Measurements from ENCODE around the gene ZNF862. TPM values are rescaled to one million over a fixed set of nuclear protein-coding genes. Genes with fewer than 3 reads are reported as not detected.

Gene ZNF862
- total and polyA plus RNA-seq, 2 of the 8 experiments (the other 6 are each of a cell fraction or from before 2014, with no cell fraction given), result 1.8 to 3.9 TPM

- 11% methylated on average over 34 of the region's 46 CpGs; no CpG with 5 or more reads in 1 of the 2 experiments for whole genome bisulfite sequencing, 2 experiments (ENCODE audit: extremely low coverage in 1 of 2, insufficient coverage in 1 of 2, insufficient read length in 1 of 2, insufficient replicate concordance in 2 of 2, low coverage in 1 of 2, low lambda C conversion rate in 2 of 2, missing lambda C conversion rate in 1 of 2)
- Histone ChIP-seq H3K4me3 (ENCODE audit: extremely low read depth in 1 of 4, insufficient read depth in 2 of 4, low read depth in 3 of 4, low read length in 4 of 4) (peak overlapping the region; percentile 48 to 71 (median 62)), H3K9ac (replicated peaks in 1 of 4; ENCODE audit: extremely low read depth in 1 of 4, low read depth in 3 of 4, low read length in 3 of 4) (no peak overlapping the region), H2AFZ (ENCODE audit: low read length) (peak overlapping the region; percentile 30; the same call in 1 of the 2 replicates), H4K8ac (ENCODE audit: extremely low read depth, insufficient read depth, low read length) (peak overlapping the region; percentile 36; the same call in 1 of the 2 replicates), H3K23me2 (ENCODE audit: low read depth, low read length) (peaks cover 11% of the 10 kb centered on the region; the same call in 1 of the 2 replicates), H3K79me2 (ENCODE audit: control insufficient read depth in 1 of 2, insufficient read depth in 2 of 2, low read length in 2 of 2) (no peaks in the 10 kb centered on the region), H3K56ac (replicated peaks; ENCODE audit: insufficient read length, low read depth, low read length) (no peak overlapping the region), H3K4me1 (replicated peaks in 1 of 4; ENCODE audit: control insufficient read depth in 3 of 4, insufficient read depth in 4 of 4, low read length in 3 of 4) (peaks cover 0 to 12% (median 4%) of the 10 kb centered on the region in 4 experiments; a peak in 4 of 7 replicates), H4K20me1 (replicated peaks in 1 of 2; ENCODE audit: control insufficient read depth in 1 of 2, insufficient read depth in 2 of 2, low read length in 2 of 2) (no peaks in the 10 kb centered on the region), H3K36me3 (ENCODE audit: control insufficient read depth in 2 of 4, insufficient read depth in 4 of 4, low read length in 3 of 4) (peaks cover 0 to 3% (median 0%) of the 10 kb centered on the region in 4 experiments; a peak in 1 of 8 replicates), H3K18ac (ENCODE audit: extremely low read depth, low read length) (no peak overlapping the region), H2BK20ac (ENCODE audit: low read length) (no peak overlapping the region), H4K5ac (ENCODE audit: insufficient read length, low read depth, low read length) (no peak overlapping the region), H3K27ac (ENCODE audit: low read depth, low read length) (no peak overlapping the region), H2BK5ac (ENCODE audit: low read depth, low read length) (no peak overlapping the region), H2BK12ac (ENCODE audit: low read depth, low read length) (0 out of 2 replicates have a peak overlapping the region, but pooled peaks have one; percentile 2), H3K23ac (ENCODE audit: insufficient read length) (no peak overlapping the region), H2BK120ac (replicated peaks; ENCODE audit: low read depth, low read length) (no peak overlapping the region), H4K91ac (replicated peaks; ENCODE audit: insufficient read length, low read length) (no peak overlapping the region), H3K4me2 (ENCODE audit: insufficient read depth in 1 of 2, low read depth in 2 of 2, low read length in 2 of 2) (peak overlapping the region; percentile 62 to 79), H2AK5ac (ENCODE audit: low read depth, low read length) (no peak overlapping the region), H3K4ac (replicated peaks; ENCODE audit: insufficient read length, low read depth, low read length) (no peak overlapping the region), H3K79me1 (ENCODE audit: low read depth, low read length) (no peaks in the 10 kb centered on the region), H3K9me3 (ENCODE audit: insufficient read depth in 2 of 2, low read depth in 1 of 2, low read length in 1 of 2) (no peaks in the 10 kb centered on the region), H2BK15ac (ENCODE audit: low read length) (no peak overlapping the region), H3K27me3 (replicated peaks in 1 of 4; ENCODE audit: control insufficient read depth in 3 of 4, extremely low read depth in 1 of 4, insufficient read depth in 3 of 4, low read length in 3 of 4) (peaks cover 0 to 22% (median 14%) of the 10 kb centered on the region in 4 experiments; a peak in 6 of 7 replicates), H3K14ac (ENCODE audit: insufficient read length) (no peak overlapping the region)
- DNase-seq (ENCODE audit: low read depth in 1 of 2, low spot score in 2 of 2) (no peak), FAIRE-seq (no peak)
- POLR2A ChIA-PET (ENCODE audit: partially characterized antibody), result interaction anchor here (1.4 to 1.5 kb wide), 2 partner anchors 12 to 13 kb away, joined by 5 read pairs; no protein-coding TSS in a partner anchor
- CTCF ChIA-PET (ENCODE audit: partially characterized antibody), result interaction anchor here (1.2 to 1.9 kb wide), 4 partner anchors 9 to 14 kb away, joined by 3 to 10 read pairs (median 4); no protein-coding TSS in a partner anchor
- TF ChIP-seq SIRT6 (IDR thresholded peaks at IDR 0.05; ENCODE audit: low read length) (no peak), RAD21 (IDR thresholded peaks at IDR 0.05 in 1 of 2, conservative IDR thresholded peaks at IDR 0.05 in 1 of 2; ENCODE audit: low read depth in 2 of 2, low read length in 2 of 2) (no peak), FOSL1 (IDR thresholded peaks at IDR 0.05; ENCODE audit: insufficient read depth, low read depth, low read length) (no peak), HDAC6 (IDR thresholded peaks at IDR 0.05; ENCODE audit: low read depth, low read length) (no peak), TBP (IDR thresholded peaks at IDR 0.05; ENCODE audit: low read depth, low read length) (no peak), KDM4A (IDR thresholded peaks at IDR 0.05; ENCODE audit: low read depth, low read length, severe bottlenecking) (peak; percentile 82), SP4 (IDR thresholded peaks at IDR 0.05; ENCODE audit: low read length) (no peak), SIN3A (conservative IDR thresholded peaks at IDR 0.05 in 1 of 2, IDR thresholded peaks at IDR 0.05 in 1 of 2; ENCODE audit: low read depth in 1 of 2, low read length in 2 of 2) (peak in 1 of 2 experiments; percentile 61; a peak in 2 of 4 replicates), SP2 (IDR thresholded peaks at IDR 0.05; ENCODE audit: low read length) (no peak), POLR2AphosphoS5 (IDR thresholded peaks at IDR 0.05; ENCODE audit: low read depth, low read length) (no peak)
- TF ChIP-seq, protein P1, sequence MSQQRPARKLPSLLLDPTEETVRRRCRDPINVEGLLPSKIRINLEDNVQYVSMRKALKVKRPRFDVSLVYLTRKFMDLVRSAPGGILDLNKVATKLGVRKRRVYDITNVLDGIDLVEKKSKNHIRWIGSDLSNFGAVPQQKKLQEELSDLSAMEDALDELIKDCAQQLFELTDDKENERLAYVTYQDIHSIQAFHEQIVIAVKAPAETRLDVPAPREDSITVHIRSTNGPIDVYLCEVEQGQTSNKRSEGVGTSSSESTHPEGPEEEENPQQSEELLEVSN (IDR thresholded peaks at IDR 0.05), result peak; percentile 72
Observed at GRCh38 chr7:149873970-149874643, 35.9 kb downstream of the ZNF862 start.
